Measurements from ENCODE around the gene DPYD.
"Not testable (repeated sequence)": the region's sequence is repeated elsewhere in the genome, so short reads cannot be mapped to it uniquely, and the experiment has no call there.

Gene DPYD

GRCh38 chr1:97351846-97352245 lies 569.0 kb downstream of the DPYD start:
- Histone ChIP-seq H3K9me2 (ENCODE audit: low read depth, low read length) (no peaks in the 10 kb centered on the region), H3K4me3 (ENCODE audit: low read depth, low read length, poor library complexity, severe bottlenecking) (no peak overlapping the region), H3K36me3 (ENCODE audit: insufficient read depth, low read length) (no peaks in the 10 kb centered on the region), H3K9ac (ENCODE audit: low read length) (no peak overlapping the region), H3K4me1 (ENCODE audit: insufficient read depth, low read length, severe bottlenecking) (peaks cover 7% of the 10 kb centered on the region), H3K79me2 (ENCODE audit: insufficient read depth, low read length) (no peaks in the 10 kb centered on the region), H3F3A (ENCODE audit: insufficient read depth, low read length) (no peaks in the 10 kb centered on the region), H3K27me3 (ENCODE audit: insufficient read depth, low read length) (no peaks in the 10 kb centered on the region), H4K20me1 (ENCODE audit: insufficient read depth, low read length) (no peaks in the 10 kb centered on the region), H3K27ac (ENCODE audit: low read depth, low read length, poor library complexity, severe bottlenecking) (no peak overlapping the region), H3K4me2 (ENCODE audit: low read length) (no peak overlapping the region), H3K9me3 (ENCODE audit: low read length) (no peaks in the 10 kb centered on the region), H2AFZ (ENCODE audit: low read length) (no peak overlapping the region)
- no peak for TF ChIP-seq EZH2 (IDR thresholded peaks at IDR 0.05; ENCODE audit: borderline replicate concordance, low read length)
- no peak for TF ChIP-seq CTCF (IDR thresholded peaks at IDR 0.05; ENCODE audit: low read length)

- no peak for TF ChIP-seq CTCF (IDR thresholded peaks at IDR 0.05; ENCODE audit: low read length)
- no peak for TF ChIP-seq EZH2 (IDR thresholded peaks at IDR 0.05; ENCODE audit: borderline replicate concordance, low read length)
These were observed 570.2 kb downstream of the DPYD start for GRCh38 chr1:97350662-97351061.

GRCh38 chr1:97350241-97350640 lies 570.6 kb downstream of the DPYD start:
- Histone ChIP-seq H3K36me3 (ENCODE audit: insufficient read depth, low read length) (no peaks in the 10 kb centered on the region), H3K27me3 (ENCODE audit: insufficient read depth, low read length) (no peaks in the 10 kb centered on the region), H3K27ac (ENCODE audit: low read depth, low read length, poor library complexity, severe bottlenecking) (no peak overlapping the region), H3K9me2 (ENCODE audit: low read depth, low read length) (no peaks in the 10 kb centered on the region), H2AFZ (ENCODE audit: low read length) (no peak overlapping the region), H3K4me2 (ENCODE audit: low read length) (no peak overlapping the region), H3K79me2 (ENCODE audit: insufficient read depth, low read length) (no peaks in the 10 kb centered on the region), H4K20me1 (ENCODE audit: insufficient read depth, low read length) (no peaks in the 10 kb centered on the region), H3F3A (ENCODE audit: insufficient read depth, low read length) (no peaks in the 10 kb centered on the region), H3K4me1 (ENCODE audit: insufficient read depth, low read length, severe bottlenecking) (peaks cover 7% of the 10 kb centered on the region), H3K9ac (ENCODE audit: low read length) (no peak overlapping the region), H3K9me3 (ENCODE audit: low read length) (no peaks in the 10 kb centered on the region), H3K4me3 (ENCODE audit: low read depth, low read length, poor library complexity, severe bottlenecking) (no peak overlapping the region)
- TF ChIP-seq EZH2 (IDR thresholded peaks at IDR 0.05; ENCODE audit: borderline replicate concordance, low read length) (no peak), CTCF (IDR thresholded peaks at IDR 0.05; ENCODE audit: low read length) (no peak)

More at GRCh38 chr1:97350662-97351061, 570.2 kb downstream of the DPYD start:
- Histone ChIP-seq H3K36me3 (ENCODE audit: insufficient read depth, low read length) (no peaks in the 10 kb centered on the region), H2AFZ (ENCODE audit: low read length) (no peak overlapping the region), H3K4me1 (ENCODE audit: insufficient read depth, low read length, severe bottlenecking) (peaks cover 7% of the 10 kb centered on the region), H3K4me2 (ENCODE audit: low read length) (no peak overlapping the region), H3K9me2 (ENCODE audit: low read depth, low read length) (no peaks in the 10 kb centered on the region), H3K27ac (ENCODE audit: low read depth, low read length, poor library complexity, severe bottlenecking) (no peak overlapping the region), H4K20me1 (ENCODE audit: insufficient read depth, low read length) (no peaks in the 10 kb centered on the region), H3K27me3 (ENCODE audit: insufficient read depth, low read length) (no peaks in the 10 kb centered on the region), H3K9ac (ENCODE audit: low read length) (no peak overlapping the region), H3K79me2 (ENCODE audit: insufficient read depth, low read length) (no peaks in the 10 kb centered on the region), H3F3A (ENCODE audit: insufficient read depth, low read length) (no peaks in the 10 kb centered on the region), H3K4me3 (ENCODE audit: low read depth, low read length, poor library complexity, severe bottlenecking) (no peak overlapping the region), H3K9me3 (ENCODE audit: low read length) (no peaks in the 10 kb centered on the region)

- not testable (repeated sequence) for H3K27ac ChIP-seq (ENCODE audit: low read depth, low read length, poor library complexity, severe bottlenecking); H4K20me1 ChIP-seq (ENCODE audit: insufficient read depth, low read length); H3K79me2 ChIP-seq (ENCODE audit: insufficient read depth, low read length); H3K9me3 ChIP-seq (ENCODE audit: low read length); H3K9ac ChIP-seq (ENCODE audit: low read length); H3K4me3 ChIP-seq (ENCODE audit: low read depth, low read length, poor library complexity, severe bottlenecking); H3F3A ChIP-seq (ENCODE audit: insufficient read depth, low read length); H3K36me3 ChIP-seq (ENCODE audit: insufficient read depth, low read length); H2AFZ ChIP-seq (ENCODE audit: low read length); H3K9me2 ChIP-seq (ENCODE audit: low read depth, low read length); H3K4me2 ChIP-seq (ENCODE audit: low read length); H3K4me1 ChIP-seq (ENCODE audit: insufficient read depth, low read length, severe bottlenecking); H3K27me3 ChIP-seq (ENCODE audit: insufficient read depth, low read length)
These were observed 571.0 kb downstream of the DPYD start for GRCh38 chr1:97349794-97350193.

Data from OCI-LY1 (cell line).